Measurements from ENCODE around the gene SLC38A6. TPM values are rescaled to one million over a fixed set of nuclear protein-coding genes. Genes with fewer than 3 reads are reported as not detected.

SLC38A6 gene
- polyA plus RNA-seq, 1 experiment, result 11.7 TPM

DNA sequence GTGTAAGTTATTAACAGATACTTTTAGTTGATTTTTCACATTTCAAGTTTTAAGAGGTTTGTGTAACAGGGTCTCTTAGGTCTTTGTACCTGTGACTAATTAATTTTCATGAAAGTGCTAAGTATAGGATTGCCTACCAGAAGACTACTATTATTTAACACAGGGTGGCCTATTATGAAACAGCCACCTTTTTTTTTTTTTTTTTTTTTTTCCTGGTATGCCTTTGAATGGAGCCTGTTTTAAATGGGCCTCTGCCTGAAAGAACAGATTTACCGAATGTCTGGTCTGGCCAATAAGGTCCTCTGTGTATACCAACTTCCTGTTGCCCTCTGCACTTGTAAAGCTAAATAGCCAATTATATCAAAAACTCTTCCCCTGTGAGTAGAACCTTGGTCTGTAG is 62.5 kb downstream of the SLC38A6 start:
- POLR2A ChIA-PET, result no interaction called here
- Histone ChIP-seq H3K36me3 (ENCODE audit: control insufficient read depth, insufficient read depth, low read length) (no peaks in the 10 kb centered on the region), H3K4me3 (ENCODE audit: low read depth, low read length) (no peak overlapping the region), H3K27me3 (ENCODE audit: control insufficient read depth, insufficient read depth, low read length) (no peaks in the 10 kb centered on the region)
- DNase-seq (ENCODE audit: low read depth), result no peak
- TF ChIP-seq, protein P1, sequence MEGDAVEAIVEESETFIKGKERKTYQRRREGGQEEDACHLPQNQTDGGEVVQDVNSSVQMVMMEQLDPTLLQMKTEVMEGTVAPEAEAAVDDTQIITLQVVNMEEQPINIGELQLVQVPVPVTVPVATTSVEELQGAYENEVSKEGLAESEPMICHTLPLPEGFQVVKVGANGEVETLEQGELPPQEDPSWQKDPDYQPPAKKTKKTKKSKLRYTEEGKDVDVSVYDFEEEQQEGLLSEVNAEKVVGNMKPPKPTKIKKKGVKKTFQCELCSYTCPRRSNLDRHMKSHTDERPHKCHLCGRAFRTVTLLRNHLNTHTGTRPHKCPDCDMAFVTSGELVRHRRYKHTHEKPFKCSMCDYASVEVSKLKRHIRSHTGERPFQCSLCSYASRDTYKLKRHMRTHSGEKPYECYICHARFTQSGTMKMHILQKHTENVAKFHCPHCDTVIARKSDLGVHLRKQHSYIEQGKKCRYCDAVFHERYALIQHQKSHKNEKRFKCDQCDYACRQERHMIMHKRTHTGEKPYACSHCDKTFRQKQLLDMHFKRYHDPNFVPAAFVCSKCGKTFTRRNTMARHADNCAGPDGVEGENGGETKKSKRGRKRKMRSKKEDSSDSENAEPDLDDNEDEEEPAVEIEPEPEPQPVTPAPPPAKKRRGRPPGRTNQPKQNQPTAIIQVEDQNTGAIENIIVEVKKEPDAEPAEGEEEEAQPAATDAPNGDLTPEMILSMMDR (IDR thresholded peaks at IDR 0.05; ENCODE audit: insufficient read depth, low read depth, low read length), result no peak
- CTCF ChIA-PET, result interaction anchor here (0.8 kb wide), 1 partner anchor 17 kb away, joined by 3 read pairs; no protein-coding TSS in a partner anchor

DNA sequence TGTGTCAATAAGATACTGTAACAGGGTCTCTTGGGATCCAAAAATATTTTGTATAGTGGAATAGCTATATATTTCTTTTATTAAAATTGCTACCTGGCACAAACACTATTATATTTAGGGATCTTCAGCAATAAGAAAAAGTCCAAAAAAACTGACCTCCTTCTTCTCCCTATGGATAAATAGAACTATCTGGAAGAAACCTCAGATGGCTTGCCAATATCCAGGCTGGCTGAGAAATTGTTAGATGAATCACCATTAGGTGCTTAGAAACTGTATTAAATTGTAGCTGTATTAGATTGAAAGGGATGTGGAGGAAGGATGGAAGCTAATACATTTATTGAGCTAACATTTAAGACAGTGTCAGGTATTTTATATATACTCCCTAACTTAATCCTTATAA is 66.0 kb downstream of the SLC38A6 start:
- ChIA-PET POLR2A (no interaction called here), CTCF (interaction anchor here (1.2 kb wide), 1 partner anchor 12 kb away, joined by 3 read pairs; no protein-coding TSS in a partner anchor)
- DNase-seq (ENCODE audit: low read depth), result no peak
- TF ChIP-seq, protein P1 (IDR thresholded peaks at IDR 0.05; ENCODE audit: insufficient read depth, low read depth, low read length), result no peak
- Histone ChIP-seq H3K27me3 (ENCODE audit: control insufficient read depth, insufficient read depth, low read length) (no peaks in the 10 kb centered on the region), H3K36me3 (ENCODE audit: control insufficient read depth, insufficient read depth, low read length) (no peaks in the 10 kb centered on the region; the same call in 1 of the 2 replicates), H3K4me3 (ENCODE audit: low read depth, low read length) (no peak overlapping the region)

DNA sequence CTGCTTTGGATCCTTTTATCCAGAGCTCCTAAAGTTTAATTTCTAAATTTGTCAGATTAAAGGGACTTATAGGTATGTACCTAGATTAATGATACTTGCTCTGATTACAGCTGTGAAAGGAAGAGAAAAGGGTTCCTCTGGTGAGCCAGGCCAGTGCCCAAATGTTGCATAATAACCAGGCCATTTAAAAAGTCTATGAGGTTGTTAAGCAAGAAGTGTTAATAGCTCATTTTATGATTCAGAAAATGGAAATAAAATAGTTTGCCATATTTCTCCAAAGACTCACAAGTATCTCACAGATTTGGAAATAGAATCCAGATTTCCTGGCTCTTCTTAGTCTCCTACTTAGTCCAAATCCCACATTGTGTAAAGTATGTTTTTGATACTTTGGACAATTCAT is 67.6 kb downstream of the SLC38A6 start:
- H3K27me3 ChIP-seq (ENCODE audit: control insufficient read depth, insufficient read depth, low read length), result no peaks in the 10 kb centered on the region
- CTCF ChIA-PET, result interaction anchor here (0.8 to 1.1 kb wide), 2 partner anchors 11 to 15 kb away, joined by 3 read pairs; no protein-coding TSS in a partner anchor
- POLR2A ChIA-PET, result no interaction called here
- no peak overlapping the region for H3K4me3 ChIP-seq (ENCODE audit: low read depth, low read length)
- DNase-seq (ENCODE audit: low read depth), result no peak
- no peaks in the 10 kb centered on the region; the same call in 1 of the 2 replicates for H3K36me3 ChIP-seq (ENCODE audit: control insufficient read depth, insufficient read depth, low read length)
- TF ChIP-seq, protein P1 (IDR thresholded peaks at IDR 0.05; ENCODE audit: insufficient read depth, low read depth, low read length), result no peak

DNA sequence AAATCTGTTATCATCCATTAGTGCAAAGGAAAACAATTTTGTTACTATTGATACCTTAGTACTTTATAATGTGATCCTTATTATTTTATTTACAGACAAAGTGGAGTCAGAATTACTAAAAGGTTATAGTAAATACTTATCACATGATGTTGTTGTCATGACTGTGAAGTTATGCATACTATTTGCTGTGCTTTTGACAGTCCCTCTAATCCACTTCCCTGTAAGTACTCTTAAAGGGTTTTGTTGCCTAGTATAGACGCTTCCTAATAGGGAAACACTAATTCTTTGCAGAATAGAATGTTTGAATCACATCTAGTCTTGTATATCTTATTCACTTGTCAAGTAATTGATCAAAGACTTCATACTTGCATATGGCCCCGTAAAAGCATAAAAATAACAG is 69.4 kb downstream of the SLC38A6 start:
- no peak for DNase-seq (ENCODE audit: low read depth)
- TF ChIP-seq, protein P1 (IDR thresholded peaks at IDR 0.05; ENCODE audit: insufficient read depth, low read depth, low read length), result no peak
- Histone ChIP-seq H3K4me3 (ENCODE audit: low read depth, low read length) (no peak overlapping the region), H3K36me3 (ENCODE audit: control insufficient read depth, insufficient read depth, low read length) (no peaks in the 10 kb centered on the region; the same call in 1 of the 2 replicates), H3K27me3 (ENCODE audit: control insufficient read depth, insufficient read depth, low read length) (no peaks in the 10 kb centered on the region)
- CTCF ChIA-PET, result interaction anchor here (1.6 kb wide), 1 partner anchor 19 kb away, joined by 4 read pairs; no protein-coding TSS in a partner anchor
- POLR2A ChIA-PET, result no interaction called here

DNA sequence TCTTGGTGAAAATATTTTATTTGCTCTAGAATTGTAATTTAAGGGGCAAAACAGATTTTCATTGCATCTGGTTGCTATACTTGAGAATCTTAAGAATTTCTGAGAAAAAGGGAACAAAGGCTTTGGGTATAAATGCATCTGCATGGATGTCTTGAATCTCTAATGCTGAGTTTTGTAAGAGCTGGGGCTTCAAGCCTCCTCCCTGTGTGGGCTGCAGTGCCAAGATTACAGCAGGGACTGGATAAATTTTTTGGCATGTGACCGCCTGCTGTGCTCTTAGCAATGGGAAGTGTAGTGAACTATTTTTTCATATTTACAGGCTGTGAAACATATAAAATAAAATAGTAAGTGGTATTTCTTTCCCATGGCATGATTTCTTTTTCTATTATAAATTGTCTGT is 70.0 kb downstream of the SLC38A6 start:
- no peak overlapping the region for H3K4me3 ChIP-seq (ENCODE audit: low read depth, low read length)
- CTCF ChIA-PET, result interaction anchor here (1.6 kb wide), 1 partner anchor 20 kb away, joined by 4 read pairs; no protein-coding TSS in a partner anchor
- DNase-seq (ENCODE audit: low read depth), result no peak
- TF ChIP-seq, protein P1 (IDR thresholded peaks at IDR 0.05; ENCODE audit: insufficient read depth, low read depth, low read length), result no peak
- H3K36me3 ChIP-seq (ENCODE audit: control insufficient read depth, insufficient read depth, low read length), result no peaks in the 10 kb centered on the region; the same call in 1 of the 2 replicates
- no peaks in the 10 kb centered on the region for H3K27me3 ChIP-seq (ENCODE audit: control insufficient read depth, insufficient read depth, low read length)
- POLR2A ChIA-PET, result interaction anchor here (0.6 kb wide), 1 partner anchor 405 kb away, joined by 3 read pairs; no protein-coding TSS in a partner anchor
